Cardiac fibroblast (primary cell): ENCODE results near the gene CAPN2.

ENCODE experiments used
- DNase-seq, 2 donors: peaks; one replicate each; pipeline versions ENCODE4 v3.0.0 to v3.0.0-alpha.2; 2010; ENCODE audit warnings: low read depth in 2 of 2
- H3K4me3 ChIP-seq, 2 donors: replicated peaks in 1 of 2; 1 replicate in 1 of 2; 2 replicates in 1 of 2; pipeline ENCODE4 v1.5.1; 2011; ENCODE audit warnings: low read depth in 2 of 2, low read length in 2 of 2, mild to moderate bottlenecking in 2 of 2, moderate library complexity in 1 of 2
- CTCF ChIP-seq: IDR thresholded peaks from one replicate; pipeline ENCODE4 v1.5.1; 2011; ENCODE audit warnings: low read depth, mild to moderate bottlenecking, low read length, inconsistent platforms

Gene CAPN2

GRCh38 chr1:223702735-223703667 is 9.3 kb upstream of the CAPN2 start:
- no peak for TF ChIP-seq CTCF
- H3K4me3 ChIP-seq: peak overlapping the region in 1 of 2 donors; percentile 28
- peak in 1 of 2 donors; percentile 78 for DNase-seq

GRCh38 chr1:223703668-223704013 is 8.7 kb upstream of the CAPN2 start:
- H3K4me3 ChIP-seq: no peak overlapping the region
- no peak for TF ChIP-seq CTCF
- no peak for DNase-seq

- TF ChIP-seq CTCF: no peak
- H3K4me3 ChIP-seq: no peak overlapping the region
- peak; percentile 53 to 84 for DNase-seq
These were observed 7.1 kb upstream of the CAPN2 start for GRCh38 chr1:223704921-223705878.

- no peak overlapping the region for H3K4me3 ChIP-seq
- peak; percentile 90 to 95 for DNase-seq
- TF ChIP-seq CTCF: no peak
These were observed 6.0 kb upstream of the CAPN2 start for GRCh38 chr1:223706077-223706973.

- TF ChIP-seq CTCF: no peak
- H3K4me3 ChIP-seq: peak overlapping the region in 1 of 2 donors; percentile 22
- peak; percentile 95 to 99 for DNase-seq
These were observed 4.9 kb upstream of the CAPN2 start for GRCh38 chr1:223707256-223708000.
